SU-DHL-6 (cell line): ENCODE data around the gene SH3PXD2A.

Experiments used
- H2AFZ ChIP-seq: fragments of 200-600 bp; sonication (generic); 2 replicates; pipeline ENCODE4 v1.6.1; 2014; ENCODE audit warnings: low read depth, mild to moderate bottlenecking, moderate library complexity, mixed read lengths, antibody characterized with exemption, low read length; ENCODE audit not compliant: severe bottlenecking
- H3F3A ChIP-seq: fragments of 200-600 bp; shearing (Covaris generic); 2 replicates; pipeline ENCODE4 v1.6.0; 2016; ENCODE audit warnings: antibody characterized with exemption, mild to moderate bottlenecking; ENCODE audit not compliant: insufficient read depth
- H3K27ac ChIP-seq: fragments of 200-600 bp; sonication (generic); 2 replicates; pipeline ENCODE4 v1.5.1; 2016; ENCODE audit warnings: low read depth, mild to moderate bottlenecking, low read length, moderate library complexity, mixed read lengths
- H3K27me3 ChIP-seq: fragments of 200-600 bp; sonication (generic), shearing (Covaris generic); 2 replicates; pipeline ENCODE4 v1.6.0; 2014; ENCODE audit warnings: mild to moderate bottlenecking, low read length
- H3K36me3 ChIP-seq: fragments of 200-600 bp; sonication (generic); 2 replicates; pipeline ENCODE4 v1.6.1; 2014; ENCODE audit warnings: mild to moderate bottlenecking, low read length, mixed read lengths
- H3K4me2 ChIP-seq: fragments of 300-600, 200-600 bp; shearing (Covaris generic), sonication (generic); 2 replicates; pipeline ENCODE4 v1.6.0; 2014; ENCODE audit warnings: low read length, low read depth, mild to moderate bottlenecking; ENCODE audit not compliant: poor library complexity, severe bottlenecking
- H3K4me3 ChIP-seq: fragments of 200-600 bp; sonication (generic); 2 replicates; pipeline ENCODE4 v1.5.1; 2014; ENCODE audit warnings: antibody characterized with exemption, low read length, mild to moderate bottlenecking, mixed read lengths; ENCODE audit not compliant: insufficient read depth, poor library complexity, severe bottlenecking
- H3K79me2 ChIP-seq: fragments of 200-600 bp; sonication (generic); 2 replicates; pipeline ENCODE4 v1.6.1; 2014; ENCODE audit warnings: mild to moderate bottlenecking, low read length, moderate library complexity; ENCODE audit not compliant: insufficient read depth
- H3K9ac ChIP-seq: fragments of 200-600 bp; sonication (generic); 2 replicates; pipeline ENCODE4 v1.7.0; 2014; ENCODE audit warnings: mild to moderate bottlenecking, low read length
- H3K9me2 ChIP-seq: fragments of 200-600 bp; sonication (generic); replicated peaks from 2 replicates; pipeline ENCODE4 v1.6.1; 2014; ENCODE audit warnings: low read length; ENCODE audit not compliant: insufficient read depth
- H3K9me3 ChIP-seq: fragments of 200-600 bp; sonication (generic); 2 replicates; pipeline ENCODE4 v1.6.1; 2014; ENCODE audit warnings: low read length, mixed read lengths; ENCODE audit not compliant: insufficient read depth
- H4K20me1 ChIP-seq: fragments of 200-600 bp; sonication (generic); 2 replicates; pipeline ENCODE4 v1.6.1; 2014; ENCODE audit warnings: low read depth, mild to moderate bottlenecking, antibody characterized with exemption, low read length, moderate library complexity, mixed read lengths
- CTCF ChIP-seq: fragments of 200-600 bp; sonication (generic); IDR thresholded peaks from one replicate; pipeline ENCODE4 v1.5.1; 2017; ENCODE audit warnings: antibody characterized with exemption, mild to moderate bottlenecking, low read length, moderate library complexity; ENCODE audit not compliant: insufficient read depth, poor library complexity, severe bottlenecking
- EZH2phosphoT487 ChIP-seq: fragments of 200-600 bp; sonication (generic), shearing (Covaris generic); conservative IDR thresholded peaks from 2 replicates; pipeline ENCODE4 v1.6.1; 2018; ENCODE audit warnings: mild to moderate bottlenecking, antibody characterized with exemption, low read length, moderate library complexity, mixed read lengths

The SH3PXD2A gene

DNA sequence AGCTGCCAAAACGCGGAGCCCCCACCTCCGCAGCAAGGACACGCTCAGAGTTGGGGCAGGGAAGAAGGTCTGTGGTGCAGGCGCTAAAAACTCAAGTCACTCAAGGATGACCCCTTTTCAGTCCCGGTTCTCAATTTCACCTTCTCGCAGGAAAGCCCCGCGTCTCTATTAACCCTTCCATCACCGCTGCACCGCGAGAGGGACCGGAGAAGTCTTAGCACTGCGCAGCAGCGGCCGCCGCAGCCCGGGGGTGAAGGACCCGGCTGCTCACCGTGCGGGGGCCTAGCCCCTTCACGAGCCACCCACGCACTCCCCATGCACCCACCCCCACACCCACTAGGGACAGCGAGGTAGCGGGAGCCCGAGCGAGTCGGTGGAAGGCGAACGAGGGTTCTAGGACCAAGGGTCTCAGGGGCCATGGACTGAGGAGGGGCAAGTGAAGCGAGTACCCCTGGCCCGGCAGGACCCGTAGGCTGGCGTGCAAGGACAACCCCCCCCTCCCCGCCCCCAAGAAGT is 162.9 kb downstream of the SH3PXD2A start:
- Histone ChIP-seq H3K79me2 (no peaks in the 10 kb centered on the region), H2AFZ (no peak overlapping the region), H3K27me3 (no peaks in the 10 kb centered on the region), H3K9me3 (no peaks in the 10 kb centered on the region), H3F3A (no peaks in the 10 kb centered on the region), H3K4me2 (peak overlapping the region; percentile 30), H3K4me3 (no peak overlapping the region), H3K27ac (no peak overlapping the region), H3K9ac (no peak overlapping the region), H3K36me3 (no peaks in the 10 kb centered on the region), H3K9me2 (no peaks in the 10 kb centered on the region), H4K20me1 (no peaks in the 10 kb centered on the region)
- TF ChIP-seq EZH2phosphoT487, result no peak
- TF ChIP-seq CTCF, result no peak

GRCh38 chr10:103691723-103692435 is 163.5 kb downstream of the SH3PXD2A start:
- H3K79me2 ChIP-seq, result no peaks in the 10 kb centered on the region
- no peaks in the 10 kb centered on the region for H4K20me1 ChIP-seq
- H3K4me2 ChIP-seq, result no peak overlapping the region
- TF ChIP-seq CTCF, result no peak
- no peak for TF ChIP-seq EZH2phosphoT487
- no peaks in the 10 kb centered on the region for H3K9me3 ChIP-seq
- H3K36me3 ChIP-seq, result no peaks in the 10 kb centered on the region
- no peak overlapping the region for H3K9ac ChIP-seq
- no peak overlapping the region for H3K27ac ChIP-seq
- no peak overlapping the region for H3K4me3 ChIP-seq
- no peaks in the 10 kb centered on the region for H3F3A ChIP-seq
- H3K27me3 ChIP-seq, result no peaks in the 10 kb centered on the region
- H2AFZ ChIP-seq, result no peak overlapping the region
- no peaks in the 10 kb centered on the region for H3K9me2 ChIP-seq

GRCh38 chr10:103691267-103691666 is 164.1 kb downstream of the SH3PXD2A start:
- H3K9ac ChIP-seq, result no peak overlapping the region
- no peaks in the 10 kb centered on the region for H3F3A ChIP-seq
- no peak overlapping the region for H3K4me3 ChIP-seq
- no peaks in the 10 kb centered on the region for H3K79me2 ChIP-seq
- no peaks in the 10 kb centered on the region for H3K27me3 ChIP-seq
- no peaks in the 10 kb centered on the region for H3K9me3 ChIP-seq
- no peaks in the 10 kb centered on the region for H3K9me2 ChIP-seq
- H3K4me2 ChIP-seq, result no peak overlapping the region
- H4K20me1 ChIP-seq, result no peaks in the 10 kb centered on the region
- TF ChIP-seq EZH2phosphoT487 (no peak), CTCF (no peak)
- no peak overlapping the region for H3K27ac ChIP-seq
- no peaks in the 10 kb centered on the region for H3K36me3 ChIP-seq
- no peak overlapping the region for H2AFZ ChIP-seq
